ENCODE data around the gene PCGF2.

Gene PCGF2

GRCh38 chr17:38749223-38750043, 1.3 kb upstream of the PCGF2 start:
- no peaks in the 10 kb centered on the region for H3K9me3 ChIP-seq (ENCODE audit: low read length)
- peaks cover 40% of the 10 kb centered on the region for H3K4me1 ChIP-seq (ENCODE audit: insufficient read depth, low read length)
- H2AFZ ChIP-seq (ENCODE audit: low read depth, low read length), result peak overlapping the region; percentile 38

GRCh38 chr17:38748892-38749222, 721 bp upstream of the PCGF2 start:
- Histone ChIP-seq H3K27me3 (ENCODE audit: insufficient read depth, low read length) (no peaks in the 10 kb centered on the region), H3K36me3 (ENCODE audit: insufficient read depth, low read length) (peaks cover 3% of the 10 kb centered on the region), H3K4me1 (ENCODE audit: insufficient read depth, low read length) (peaks cover 40% of the 10 kb centered on the region), H3K4me3 (ENCODE audit: low read length) (peak overlapping the region; percentile 67), H3K9me3 (ENCODE audit: low read length) (no peaks in the 10 kb centered on the region), H2AFZ (ENCODE audit: low read depth, low read length) (peak overlapping the region; percentile 38)

More at GRCh38 chr17:38749223-38750043, 1.3 kb upstream of the PCGF2 start:
- no peaks in the 10 kb centered on the region for H3K27me3 ChIP-seq (ENCODE audit: insufficient read depth, low read length)
- H3K36me3 ChIP-seq (ENCODE audit: insufficient read depth, low read length), result peaks cover 2% of the 10 kb centered on the region
- peak overlapping the region; percentile 67 for H3K4me3 ChIP-seq (ENCODE audit: low read length)

GRCh38 chr17:38747463-38748148, 530 bp downstream of the PCGF2 start:
- peak overlapping the region; percentile 57 for H2AFZ ChIP-seq (ENCODE audit: low read depth, low read length)
- peaks cover 44% of the 10 kb centered on the region for H3K4me1 ChIP-seq (ENCODE audit: insufficient read depth, low read length)
- no peaks in the 10 kb centered on the region for H3K9me3 ChIP-seq (ENCODE audit: low read length)
- peaks cover 2% of the 10 kb centered on the region for H3K36me3 ChIP-seq (ENCODE audit: insufficient read depth, low read length)
- H3K27me3 ChIP-seq (ENCODE audit: insufficient read depth, low read length), result no peaks in the 10 kb centered on the region
- H3K4me3 ChIP-seq (ENCODE audit: low read length), result peak overlapping the region; percentile 67

GRCh38 chr17:38746849-38747462, 1.2 kb downstream of the PCGF2 start:
- peak overlapping the region; percentile 67 for H3K4me3 ChIP-seq (ENCODE audit: low read length)
- H3K27me3 ChIP-seq (ENCODE audit: insufficient read depth, low read length), result no peaks in the 10 kb centered on the region
- H2AFZ ChIP-seq (ENCODE audit: low read depth, low read length), result no peak overlapping the region
- H3K4me1 ChIP-seq (ENCODE audit: insufficient read depth, low read length), result peaks cover 51% of the 10 kb centered on the region
- H3K9me3 ChIP-seq (ENCODE audit: low read length), result no peaks in the 10 kb centered on the region
- H3K36me3 ChIP-seq (ENCODE audit: insufficient read depth, low read length), result peaks cover 2% of the 10 kb centered on the region

- no peaks in the 10 kb centered on the region for H3K27me3 ChIP-seq (ENCODE audit: insufficient read depth, low read length)
- peaks cover 56% of the 10 kb centered on the region for H3K4me1 ChIP-seq (ENCODE audit: insufficient read depth, low read length)
- no peaks in the 10 kb centered on the region for H3K9me3 ChIP-seq (ENCODE audit: low read length)
- peak overlapping the region; percentile 67 for H3K4me3 ChIP-seq (ENCODE audit: low read length)
- H2AFZ ChIP-seq (ENCODE audit: low read depth, low read length), result no peak overlapping the region
- H3K36me3 ChIP-seq (ENCODE audit: insufficient read depth, low read length), result peaks cover 2% of the 10 kb centered on the region
These were observed 1.9 kb downstream of the PCGF2 start for GRCh38 chr17:38746004-38746848.

- H3K9me3 ChIP-seq (ENCODE audit: low read length), result no peaks in the 10 kb centered on the region
- no peaks in the 10 kb centered on the region for H3K27me3 ChIP-seq (ENCODE audit: insufficient read depth, low read length)
- H3K4me1 ChIP-seq (ENCODE audit: insufficient read depth, low read length), result peaks cover 52% of the 10 kb centered on the region
- peaks cover 7% of the 10 kb centered on the region for H3K36me3 ChIP-seq (ENCODE audit: insufficient read depth, low read length)
- H2AFZ ChIP-seq (ENCODE audit: low read depth, low read length), result no peak overlapping the region
- peak overlapping the region; percentile 67 for H3K4me3 ChIP-seq (ENCODE audit: low read length)
These were observed 2.6 kb downstream of the PCGF2 start for GRCh38 chr17:38745545-38745944.

- peaks cover 49% of the 10 kb centered on the region for H3K4me1 ChIP-seq (ENCODE audit: insufficient read depth, low read length)
- no peaks in the 10 kb centered on the region for H3K27me3 ChIP-seq (ENCODE audit: insufficient read depth, low read length)
- no peak overlapping the region for H3K4me3 ChIP-seq (ENCODE audit: low read length)
- no peak overlapping the region for H2AFZ ChIP-seq (ENCODE audit: low read depth, low read length)
- H3K36me3 ChIP-seq (ENCODE audit: insufficient read depth, low read length), result peaks cover 18% of the 10 kb centered on the region
- no peaks in the 10 kb centered on the region for H3K9me3 ChIP-seq (ENCODE audit: low read length)
These were observed 4.5 kb downstream of the PCGF2 start for GRCh38 chr17:38743556-38744171.

- no peak overlapping the region for H3K4me3 ChIP-seq (ENCODE audit: low read length)
- H3K36me3 ChIP-seq (ENCODE audit: insufficient read depth, low read length), result peaks cover 27% of the 10 kb centered on the region
- H3K27me3 ChIP-seq (ENCODE audit: insufficient read depth, low read length), result no peaks in the 10 kb centered on the region
- no peak overlapping the region for H2AFZ ChIP-seq (ENCODE audit: low read depth, low read length)
- peaks cover 49% of the 10 kb centered on the region for H3K4me1 ChIP-seq (ENCODE audit: insufficient read depth, low read length)
- no peaks in the 10 kb centered on the region for H3K9me3 ChIP-seq (ENCODE audit: low read length)
These were observed 5.5 kb downstream of the PCGF2 start for GRCh38 chr17:38742411-38743308.

- H3K27me3 ChIP-seq (ENCODE audit: insufficient read depth, low read length), result no peaks in the 10 kb centered on the region
- H3K4me3 ChIP-seq (ENCODE audit: low read length), result no peak overlapping the region
- peaks cover 47% of the 10 kb centered on the region for H3K4me1 ChIP-seq (ENCODE audit: insufficient read depth, low read length)
- H3K9me3 ChIP-seq (ENCODE audit: low read length), result no peaks in the 10 kb centered on the region
- H3K36me3 ChIP-seq (ENCODE audit: insufficient read depth, low read length), result peaks cover 32% of the 10 kb centered on the region
- no peak overlapping the region for H2AFZ ChIP-seq (ENCODE audit: low read depth, low read length)
These were observed 6.2 kb downstream of the PCGF2 start for GRCh38 chr17:38741921-38742410.

GRCh38 chr17:38741461-38741860, 6.7 kb downstream of the PCGF2 start:
- Histone ChIP-seq H2AFZ (ENCODE audit: low read depth, low read length) (no peak overlapping the region), H3K4me1 (ENCODE audit: insufficient read depth, low read length) (peaks cover 42% of the 10 kb centered on the region), H3K27me3 (ENCODE audit: insufficient read depth, low read length) (no peaks in the 10 kb centered on the region), H3K4me3 (ENCODE audit: low read length) (no peak overlapping the region), H3K9me3 (ENCODE audit: low read length) (no peaks in the 10 kb centered on the region), H3K36me3 (ENCODE audit: insufficient read depth, low read length) (peaks cover 32% of the 10 kb centered on the region)

GRCh38 chr17:38740806-38741205, 7.3 kb downstream of the PCGF2 start:
- Histone ChIP-seq H3K9me3 (ENCODE audit: low read length) (no peaks in the 10 kb centered on the region), H3K4me3 (ENCODE audit: low read length) (no peak overlapping the region), H2AFZ (ENCODE audit: low read depth, low read length) (no peak overlapping the region), H3K27me3 (ENCODE audit: insufficient read depth, low read length) (no peaks in the 10 kb centered on the region), H3K36me3 (ENCODE audit: insufficient read depth, low read length) (peaks cover 38% of the 10 kb centered on the region), H3K4me1 (ENCODE audit: insufficient read depth, low read length) (peaks cover 35% of the 10 kb centered on the region)

Data from neuron (in vitro differentiated cells).